Cardiac ventricle fibroblast (primary cell): ENCODE measurements around the gene ZYG11B. TPM values are rescaled to one million over a fixed set of nuclear protein-coding genes. Genes with fewer than 3 reads are reported as not detected.

Experiments used
- total RNA-seq: library from RNA; depleted of rRNA; stranded (reverse); fragments of >200 nt; gene quantifications from 2 replicates; pipeline ENCODE4 v1.2.3, GENCODE V29; 2015

ZYG11B gene
- total RNA-seq, result 22.2 and 28.5 TPM in 2 replicates

DNA sequence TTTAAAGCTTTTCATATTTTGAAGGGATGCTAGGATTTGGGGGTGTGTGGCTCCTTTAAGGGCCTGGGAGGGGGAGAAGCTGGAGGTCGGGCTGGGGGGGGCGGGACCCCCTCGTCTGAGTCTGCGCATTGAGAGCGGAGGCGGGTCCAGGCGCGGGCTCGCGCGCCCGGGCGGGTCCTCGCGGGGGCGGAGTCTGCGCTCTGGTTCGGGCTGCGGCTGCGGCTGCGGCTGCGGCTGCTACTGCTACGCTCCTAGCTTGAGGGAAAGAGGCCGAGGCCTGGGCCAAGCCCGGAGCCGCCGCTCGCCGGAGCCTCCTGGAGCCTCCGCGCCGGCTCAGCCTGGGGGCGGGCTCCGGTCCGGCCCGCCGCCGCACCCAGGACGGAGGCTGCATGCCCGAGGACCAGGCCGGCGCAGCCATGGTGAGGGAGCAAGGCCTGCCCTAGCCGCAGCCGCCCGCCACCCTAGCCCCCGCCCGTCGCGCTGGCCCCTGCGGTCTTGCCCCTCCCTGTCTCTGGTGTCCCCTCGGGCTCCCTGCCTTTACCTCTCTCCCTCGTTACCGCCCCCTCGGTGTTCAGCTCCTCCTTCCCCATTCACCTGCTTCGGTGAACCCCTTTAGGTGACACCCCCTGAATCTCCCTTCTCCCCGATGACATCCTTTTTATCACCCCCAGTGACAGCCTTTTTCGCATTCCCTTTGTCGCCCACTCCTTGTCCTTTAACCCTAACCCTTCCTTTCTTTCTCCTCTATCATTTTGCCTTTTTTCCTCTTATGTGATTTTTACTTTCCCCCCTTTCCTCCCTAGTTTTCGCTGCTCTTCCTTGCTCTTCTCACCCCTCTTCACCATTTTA, at the start of gene ZYG11B:
ZYG11B (plus strand) TSS at position 189 of the 849 bp plus-strand sequence; CDS start at position 390, 201 bp downstream.

GRCh38 chr1:52697795-52698674, 28.2 kb upstream of the ZYG11B start, which contains the start of gene COA7:
COA7 (minus strand) TSS chr1:52698347; CDS start chr1:52698326, 21 bp downstream.

GRCh38 chr1:52842643-52843310, 116.5 kb downstream of the ZYG11B start, which contains the start of gene ZYG11A:
ZYG11A (plus strand) TSS chr1:52842760; CDS start chr1:52842884, 124 bp downstream.

Other genes with a start within 250 kb of the ZYG11B start
- 14.5 and 18.3 TPM in 2 replicates for gene TUT4, start 173.4 kb upstream of the ZYG11B start, total RNA-seq
- 21.6 and 31.8 TPM in 2 replicates for gene GPX7, start 124.1 kb upstream of the ZYG11B start, total RNA-seq
- not detected in 2 replicates for gene SHISAL2A, start 93.3 kb upstream of the ZYG11B start, total RNA-seq
- gene COA7, start 28.1 kb upstream of the ZYG11B start, total RNA-seq, result 12.0 and 12.8 TPM in 2 replicates
- 0.06 and 0.78 TPM in 2 replicates for gene ZYG11A, start 116.3 kb downstream of the ZYG11B start, total RNA-seq
- gene ECHDC2, start 195.3 kb downstream of the ZYG11B start, total RNA-seq, result 14.5 and 23.0 TPM in 2 replicates
- gene SCP2, start 200.8 kb downstream of the ZYG11B start, total RNA-seq, result 113 and 145 TPM in 2 replicates